HG03354 (cell line): ENCODE measurements around the gene AKT1S1.

Source experiments
- ATAC-seq: cut with Tn5 transposase; IDR thresholded peaks from one replicate; pipeline ENCODE4 v1.9.1; 2021; ENCODE audit warnings: mild to moderate bottlenecking; ENCODE audit not compliant: unreplicated experiment, poor library complexity, severe bottlenecking

AKT1S1 gene

DNA sequence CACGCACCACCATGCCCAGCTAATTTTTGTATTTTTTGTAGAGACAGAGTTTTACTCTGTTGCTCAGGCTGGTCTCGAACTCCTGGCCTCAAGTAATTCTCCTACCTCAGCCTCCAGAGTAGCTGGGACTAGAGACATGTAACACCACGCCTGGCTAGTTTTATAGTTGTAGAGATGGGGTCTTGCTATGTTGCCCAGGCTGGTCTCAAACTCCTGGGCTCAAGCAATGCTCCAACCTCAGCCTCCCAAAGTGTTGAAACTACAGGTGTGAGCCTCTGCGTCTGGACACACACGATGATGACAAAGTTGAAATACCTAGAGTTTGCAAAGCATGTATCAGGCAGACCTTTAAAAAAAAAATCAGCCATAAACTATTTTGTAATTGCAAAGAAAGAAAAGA, 30.7 kb downstream of the AKT1S1 start:
- no peak for ATAC-seq

DNA sequence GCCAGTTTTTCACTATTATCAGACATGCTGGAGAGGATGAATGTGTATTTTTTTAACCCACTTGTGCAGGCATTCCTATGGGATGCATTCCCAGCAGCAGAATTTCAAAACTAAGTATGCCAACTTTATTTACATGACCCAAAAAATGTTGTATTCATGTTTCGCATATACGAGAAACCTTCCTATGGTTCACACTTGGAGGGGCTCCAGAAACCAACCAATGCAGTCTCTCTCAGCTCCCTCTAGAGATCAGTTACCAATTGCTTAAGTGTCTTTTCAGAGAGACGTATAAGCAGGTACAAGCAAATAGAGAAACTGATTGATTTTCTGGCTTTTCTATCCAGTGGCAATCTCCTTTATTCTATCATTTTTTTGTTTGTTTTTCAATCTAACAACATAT, 31.7 kb downstream of the AKT1S1 start:
- ATAC-seq, result no peak

DNA sequence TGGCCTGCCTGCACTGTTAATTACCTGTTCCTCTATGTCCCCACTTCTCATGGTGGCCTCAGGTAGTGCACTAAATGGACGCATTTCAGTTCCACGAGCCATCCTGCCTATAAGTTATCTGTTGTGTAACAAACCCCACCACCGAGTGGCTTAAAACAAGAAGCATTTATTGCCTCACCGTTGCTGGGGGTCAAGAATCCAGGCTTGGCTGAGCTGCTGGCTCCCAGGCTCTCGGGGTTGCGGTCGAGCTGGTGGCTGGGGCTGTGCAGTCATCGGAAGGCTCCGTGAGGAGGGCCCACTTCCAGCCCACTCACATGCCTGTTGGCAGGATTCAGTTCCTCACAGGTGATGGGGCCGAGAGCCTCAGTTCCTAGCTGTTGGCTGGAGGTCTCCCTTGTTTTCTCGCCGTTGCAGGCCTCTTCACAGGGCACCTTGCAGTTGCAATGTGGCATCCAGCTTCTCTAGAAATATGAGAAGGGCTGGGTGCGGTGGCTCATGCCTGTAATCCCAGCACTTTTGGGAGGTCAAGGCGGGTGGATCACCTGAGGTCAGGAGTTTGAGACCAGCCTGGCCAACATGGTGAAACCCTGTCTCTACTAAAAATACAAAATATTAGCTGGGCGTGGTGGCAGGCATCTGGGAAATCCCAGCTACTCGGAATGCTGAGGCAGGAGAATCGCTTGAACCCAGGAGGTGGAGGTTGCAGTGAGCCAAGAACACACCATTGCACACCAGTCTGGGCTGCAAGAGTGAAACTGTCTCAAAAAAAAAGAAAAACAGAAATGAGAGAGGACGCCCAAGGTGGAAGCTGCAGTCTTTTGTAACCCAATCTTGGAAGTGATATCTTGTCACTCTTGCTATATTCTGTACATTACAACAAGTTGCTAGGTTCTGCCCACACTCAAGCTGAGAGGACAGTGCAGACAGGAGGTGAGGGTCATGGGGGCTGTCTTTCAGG, 32.7 kb downstream of the AKT1S1 start:
- no peak for ATAC-seq

DNA sequence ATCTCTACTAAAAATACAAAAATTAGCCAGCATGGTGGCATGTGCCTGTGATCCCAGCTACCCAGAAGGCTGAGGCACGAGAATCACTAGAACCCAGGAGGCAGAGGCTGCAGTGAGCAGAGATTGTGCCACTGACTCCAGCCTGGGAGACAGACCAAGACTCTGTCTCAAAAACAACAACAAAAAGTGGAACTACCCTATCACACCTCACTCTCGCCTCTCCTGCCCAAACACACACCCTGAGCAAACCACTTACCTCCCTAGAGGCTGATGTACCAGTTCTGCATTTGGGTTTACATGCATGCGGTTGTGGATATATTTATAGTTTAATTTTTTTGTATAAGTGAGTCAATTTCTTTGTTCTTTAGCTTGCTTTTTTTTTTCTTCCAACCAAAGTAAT, 33.9 kb downstream of the AKT1S1 start:
- ATAC-seq, result no peak

DNA sequence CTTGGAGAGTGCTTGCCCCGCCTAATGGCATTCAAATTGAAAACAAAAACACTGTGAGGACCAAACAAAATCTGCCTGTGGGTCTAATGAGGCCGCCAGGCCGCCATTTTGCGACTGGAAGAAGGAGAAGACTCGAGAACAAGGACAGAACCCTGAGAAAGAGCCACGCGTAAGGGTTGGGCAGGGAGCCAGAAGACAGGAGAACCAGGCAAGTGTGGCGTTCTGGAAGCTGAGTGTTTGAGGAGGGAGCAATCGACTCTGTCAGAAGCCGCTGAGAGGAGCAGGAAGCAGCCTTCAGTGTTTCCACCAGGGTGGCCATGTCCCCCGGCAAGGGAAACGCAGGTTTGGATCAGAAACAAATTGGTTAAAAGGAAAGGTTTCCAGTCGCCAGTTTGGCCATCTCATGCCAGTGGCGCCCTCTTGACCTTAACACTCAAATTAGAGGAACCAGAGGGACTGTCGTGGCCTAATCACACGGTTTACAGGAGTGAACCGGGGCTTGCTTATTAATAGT, 36.4 kb downstream of the AKT1S1 start:
- no peak for ATAC-seq

DNA sequence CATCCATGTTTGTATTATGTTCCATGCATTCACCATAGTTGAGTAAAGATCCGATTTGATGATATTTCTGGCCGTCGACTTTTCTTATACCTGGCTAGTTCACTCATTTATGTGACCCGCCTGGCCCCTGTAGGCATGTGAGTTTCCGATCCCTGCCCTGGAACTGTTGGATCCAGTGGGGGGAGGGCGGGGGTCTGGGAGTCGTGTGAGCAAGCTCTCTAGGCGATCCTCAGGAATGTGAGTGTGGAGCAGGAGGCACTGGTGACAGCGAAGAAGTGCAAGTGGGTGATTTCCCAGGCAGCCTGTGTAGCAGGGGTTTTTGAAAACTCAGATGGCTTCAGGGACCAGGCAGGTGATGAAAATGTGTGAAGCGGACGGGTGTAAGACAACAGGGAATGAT, 36.8 kb downstream of the AKT1S1 start:
- ATAC-seq, result no peak

DNA sequence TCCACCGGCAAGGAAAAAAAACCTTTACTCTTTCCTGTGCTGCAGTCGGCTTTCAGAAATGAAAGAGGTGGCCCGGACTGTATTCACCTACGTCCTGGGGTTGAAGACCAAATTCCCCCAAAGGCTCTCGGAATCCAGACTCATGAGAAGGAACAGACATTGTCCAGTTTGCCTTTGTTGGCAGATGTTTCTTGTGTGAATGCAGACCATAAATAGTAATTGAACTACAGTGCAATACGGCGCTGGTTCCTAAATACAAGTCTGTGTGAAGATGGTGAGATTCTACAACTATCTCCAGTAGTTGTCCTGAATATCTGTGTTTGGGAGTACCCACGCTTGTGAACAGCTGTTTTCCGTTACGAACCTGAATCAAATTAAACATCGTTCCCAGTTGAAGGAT, 37.4 kb downstream of the AKT1S1 start:
- no peak for ATAC-seq

DNA sequence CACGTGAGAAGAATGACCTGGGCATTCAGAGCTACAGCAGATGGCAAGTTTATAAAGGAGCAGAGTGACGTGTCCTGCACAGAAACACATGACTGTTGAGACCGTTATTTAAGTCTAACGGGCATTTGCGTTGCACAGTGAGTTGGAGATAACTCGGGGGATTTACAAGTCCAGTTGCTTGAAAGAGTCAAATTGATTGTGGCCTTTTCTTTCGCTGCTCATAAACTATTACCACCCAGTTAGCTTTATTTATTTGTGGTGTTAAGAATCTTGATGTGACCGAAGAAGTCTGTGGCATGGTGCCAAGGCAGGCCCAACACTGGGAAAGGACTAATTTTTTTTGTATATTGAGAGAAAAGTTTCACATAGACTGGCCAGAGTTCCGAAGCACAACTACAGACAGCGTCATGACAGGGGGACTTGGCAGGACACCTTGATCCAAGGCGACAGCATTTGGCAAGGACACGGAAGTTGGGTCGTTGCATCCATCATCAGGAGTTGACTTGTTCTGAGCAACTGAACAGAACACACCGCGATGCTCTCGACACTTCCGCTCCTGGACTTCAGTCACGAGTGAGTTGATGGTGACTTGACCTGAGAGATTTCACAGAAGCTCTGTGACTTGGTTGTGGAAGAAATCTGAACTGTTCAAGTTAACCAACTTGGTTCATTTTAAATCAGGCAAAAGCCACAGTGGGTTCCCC, 38.1 kb downstream of the AKT1S1 start:
- ATAC-seq, result no peak

DNA sequence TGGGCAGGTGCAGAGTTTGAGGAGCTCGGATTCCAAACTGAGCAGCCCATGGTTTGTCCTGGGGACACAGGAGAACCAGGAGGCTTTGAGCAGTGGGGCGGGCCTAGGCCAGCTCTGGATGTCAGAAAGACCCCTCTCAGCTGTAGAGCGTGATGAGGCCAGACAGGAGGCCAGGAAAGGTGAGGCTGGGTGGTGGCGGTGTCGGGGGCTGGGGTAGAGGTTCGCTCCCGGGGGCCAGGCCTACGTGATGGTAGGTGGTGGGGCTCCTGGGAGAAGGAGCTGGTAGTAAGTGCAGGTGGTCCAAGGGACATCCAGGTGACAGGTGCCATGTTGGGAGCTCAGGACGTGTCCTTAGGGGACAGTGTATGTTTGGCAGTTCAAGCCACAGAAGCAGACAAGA, 39.7 kb downstream of the AKT1S1 start:
- ATAC-seq, result no peak

DNA sequence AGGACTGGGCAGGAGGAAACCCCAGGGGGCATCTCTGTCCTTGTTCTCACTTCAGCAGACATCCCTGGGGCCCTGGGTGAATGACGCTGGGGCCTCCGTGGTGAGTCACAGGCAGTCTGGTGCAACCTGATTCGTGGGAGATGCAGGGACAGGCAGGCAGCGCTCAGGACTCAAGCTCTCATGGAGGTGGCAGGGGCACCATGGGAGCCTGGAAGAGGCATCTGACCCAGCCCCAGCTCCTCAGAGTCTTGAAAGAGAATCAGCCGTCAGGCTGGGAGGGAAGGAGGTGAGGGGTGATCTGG, 40.2 kb downstream of the AKT1S1 start:
- ATAC-seq, result no peak

DNA sequence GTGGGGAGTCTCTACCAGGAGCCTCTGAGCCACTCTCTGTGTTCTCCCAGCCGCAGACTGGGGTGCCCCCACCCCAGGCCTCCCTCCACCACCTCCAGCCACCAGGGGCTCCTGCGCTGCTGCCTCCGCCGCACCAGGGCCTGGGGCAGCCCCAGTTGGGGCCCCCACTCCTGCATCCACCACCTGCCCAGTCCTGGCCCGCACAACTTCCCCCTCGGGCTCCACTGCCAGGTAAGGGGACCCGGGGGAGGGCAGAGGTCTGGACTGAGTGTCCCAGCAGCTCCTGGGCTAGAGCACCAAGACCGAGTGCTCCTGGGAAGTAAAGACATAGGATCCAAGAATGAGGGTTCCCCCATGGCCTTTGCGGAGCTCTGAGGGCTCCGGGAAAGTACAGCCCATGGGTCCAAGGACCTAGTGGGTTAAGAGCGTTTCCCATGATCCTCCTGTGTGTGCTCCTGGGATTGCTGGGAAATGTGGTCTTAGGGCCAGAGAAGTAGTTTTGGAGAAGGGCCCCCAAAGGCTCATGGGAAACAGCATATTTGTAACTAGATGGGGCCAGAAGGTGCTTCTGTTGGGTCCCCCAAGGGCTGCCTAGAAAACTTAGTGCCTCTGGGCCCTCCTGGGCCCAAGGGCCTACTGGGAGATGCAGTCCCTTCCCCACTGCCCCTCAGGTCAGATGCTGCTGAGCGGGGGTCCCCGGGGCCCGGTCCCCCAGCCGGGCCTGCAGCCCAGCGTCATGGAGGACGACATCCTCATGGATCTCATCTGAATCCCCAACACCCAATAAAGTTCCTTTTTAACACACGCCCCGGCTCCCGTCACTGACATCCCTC, 40.8 kb downstream of the AKT1S1 start:
- no peak for ATAC-seq

DNA sequence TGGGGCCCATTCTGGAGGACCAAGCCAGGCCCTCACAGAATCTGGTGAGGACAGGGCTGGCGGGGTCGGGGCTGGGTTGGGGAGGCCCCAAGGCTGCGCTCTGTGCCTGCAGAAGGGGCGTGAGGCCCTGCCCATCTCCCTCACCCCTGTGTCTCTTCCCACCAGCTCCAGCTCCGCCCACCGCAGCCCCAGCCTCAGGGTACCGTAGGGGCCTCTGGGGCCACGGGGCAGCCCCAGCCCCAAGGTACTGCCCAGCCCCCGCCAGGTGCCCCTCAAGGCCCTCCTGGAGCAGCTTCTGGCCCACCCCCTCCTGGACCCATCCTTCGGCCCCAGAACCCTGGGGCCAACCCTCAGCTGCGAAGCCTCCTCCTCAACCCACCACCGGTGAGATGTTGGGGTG, 41.6 kb downstream of the AKT1S1 start:
- no peak for ATAC-seq

DNA sequence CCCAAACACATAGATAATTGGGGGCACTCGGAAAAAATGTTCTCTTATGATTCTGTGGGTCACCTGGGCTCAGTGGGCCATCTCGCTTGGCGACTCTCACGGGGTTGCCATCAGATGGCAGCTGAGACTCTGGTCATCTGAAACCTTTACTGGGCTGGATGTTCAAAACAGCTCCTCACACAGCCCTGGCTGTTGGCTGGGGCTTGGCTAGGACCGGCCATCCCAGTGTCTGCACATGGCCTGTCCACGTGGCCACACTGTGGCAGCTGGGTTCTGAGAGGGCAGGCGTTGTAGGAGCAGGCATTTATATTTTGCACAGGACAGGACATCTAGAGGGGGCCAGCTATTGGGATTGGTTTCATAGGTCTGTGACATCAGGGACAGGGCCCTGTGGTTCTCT, 43.6 kb downstream of the AKT1S1 start:
- no peak for ATAC-seq

DNA sequence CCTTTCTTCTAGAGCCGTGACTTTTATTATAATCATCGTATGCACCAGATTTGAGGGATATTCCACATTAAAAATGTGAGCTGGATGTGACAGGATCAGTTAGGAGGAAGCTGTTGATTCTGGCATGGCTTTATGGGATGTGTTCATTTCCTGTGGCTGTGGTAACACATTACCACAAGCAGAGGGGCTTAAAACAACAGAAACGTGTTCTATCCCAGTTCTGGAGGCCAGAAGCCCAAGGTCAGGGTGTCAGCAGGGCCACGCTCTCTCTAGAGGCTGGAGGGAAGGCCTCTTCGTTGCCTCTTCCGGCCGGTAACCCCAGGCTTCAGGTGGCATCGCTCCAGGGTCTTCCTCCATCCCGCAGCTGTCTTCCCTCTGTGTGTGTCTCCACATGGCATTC, 44.6 kb downstream of the AKT1S1 start:
- no peak for ATAC-seq

DNA sequence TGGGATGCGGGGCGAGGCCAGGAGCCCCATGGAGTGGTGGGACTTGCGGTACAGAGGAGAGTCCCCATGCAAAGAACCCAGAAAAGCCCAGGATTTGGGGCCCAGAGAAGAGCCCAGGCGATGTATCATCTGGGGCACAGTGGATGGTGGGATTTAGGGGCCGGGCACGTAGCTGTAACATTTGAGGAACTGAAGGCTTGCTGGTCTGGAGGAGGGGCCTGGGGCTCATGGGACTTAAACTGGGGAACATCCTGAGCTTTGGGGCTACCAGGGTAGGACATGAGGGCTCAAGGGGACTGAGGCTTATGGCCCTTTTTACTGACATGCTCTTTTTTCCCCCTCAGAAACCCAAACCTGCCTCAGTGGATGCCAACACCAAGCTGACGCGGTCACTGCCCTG, 45.6 kb downstream of the AKT1S1 start:
- ATAC-seq, result no peak

DNA sequence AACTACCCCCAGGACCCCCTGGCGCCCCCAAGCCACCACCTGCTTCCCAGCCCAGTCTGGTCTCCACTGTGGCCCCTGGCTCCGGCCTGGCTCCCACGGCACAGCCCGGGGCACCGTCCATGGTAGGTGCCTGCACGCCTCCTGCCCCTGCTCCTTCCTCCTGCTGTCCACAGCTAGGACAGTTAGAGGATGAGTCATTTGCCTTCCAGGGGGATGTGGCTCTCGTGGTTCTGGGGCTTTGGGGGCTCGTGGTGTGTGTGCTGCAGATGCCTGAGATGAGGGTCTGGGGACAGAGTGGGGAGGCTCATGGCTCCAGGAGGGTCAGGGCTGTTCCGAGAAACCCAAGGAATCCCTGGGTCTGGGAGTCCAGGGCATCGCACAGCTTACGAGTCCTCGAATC, 46.4 kb downstream of the AKT1S1 start:
- ATAC-seq, result no peak

DNA sequence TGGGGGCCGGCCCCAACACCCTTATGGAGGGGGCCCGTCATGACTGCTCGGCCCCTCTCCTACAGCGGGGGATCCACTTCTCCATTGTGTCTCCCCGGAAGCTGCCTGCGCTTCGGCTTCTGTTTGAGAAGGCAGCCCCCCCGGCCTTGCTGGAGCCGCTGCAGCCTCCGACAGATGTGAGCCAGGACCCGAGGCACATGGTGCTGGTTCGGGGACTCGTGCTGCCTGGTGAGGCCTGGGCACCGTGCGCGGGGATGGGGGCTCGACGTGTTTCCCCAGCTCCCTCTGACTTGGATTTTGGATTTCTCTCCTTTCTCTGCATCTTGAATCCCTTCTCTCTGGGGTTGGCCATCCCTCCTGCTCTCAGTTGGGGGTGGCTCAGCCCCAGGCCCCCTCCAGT, 47.4 kb downstream of the AKT1S1 start:
- no peak for ATAC-seq

DNA sequence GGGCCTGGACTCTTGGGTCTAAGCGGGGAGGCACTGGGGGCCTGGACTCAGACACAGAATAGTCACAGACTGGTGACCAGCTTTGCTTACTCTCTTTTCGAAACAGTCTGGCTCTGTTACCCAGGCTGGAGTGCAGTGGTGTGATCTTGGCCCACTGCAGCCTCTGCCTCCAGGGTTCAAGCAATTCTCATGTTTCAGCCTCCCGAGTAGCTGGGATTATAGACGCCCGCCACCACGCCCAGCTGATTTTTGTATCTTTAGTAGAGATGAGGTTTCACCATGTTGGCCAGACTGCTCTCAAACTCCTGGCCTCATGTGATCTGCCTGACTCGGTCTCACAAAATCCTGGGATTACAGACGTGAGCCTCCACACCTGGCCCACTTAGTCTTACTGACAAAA, 48.0 kb downstream of the AKT1S1 start:
- ATAC-seq, result no peak

DNA sequence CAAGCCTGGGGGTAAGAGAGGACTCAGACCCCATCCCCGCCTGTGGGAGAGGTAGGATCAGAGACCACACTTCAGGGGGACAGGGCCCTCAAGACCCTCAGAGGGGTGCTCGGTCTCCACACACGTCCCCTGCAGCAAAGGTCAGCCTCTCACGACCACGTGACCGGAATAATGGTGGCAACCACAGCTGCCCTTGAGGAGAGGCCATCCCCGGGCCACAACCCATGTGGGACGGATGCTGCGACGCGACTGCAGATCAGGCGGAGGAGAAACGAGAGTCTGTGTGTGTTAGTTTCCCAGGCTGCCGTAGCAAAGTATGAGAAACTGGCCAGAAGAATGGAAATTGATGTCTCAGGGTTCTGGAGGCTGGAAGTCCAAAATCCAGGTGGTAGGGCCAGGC, 50.1 kb downstream of the AKT1S1 start:
- no peak for ATAC-seq

DNA sequence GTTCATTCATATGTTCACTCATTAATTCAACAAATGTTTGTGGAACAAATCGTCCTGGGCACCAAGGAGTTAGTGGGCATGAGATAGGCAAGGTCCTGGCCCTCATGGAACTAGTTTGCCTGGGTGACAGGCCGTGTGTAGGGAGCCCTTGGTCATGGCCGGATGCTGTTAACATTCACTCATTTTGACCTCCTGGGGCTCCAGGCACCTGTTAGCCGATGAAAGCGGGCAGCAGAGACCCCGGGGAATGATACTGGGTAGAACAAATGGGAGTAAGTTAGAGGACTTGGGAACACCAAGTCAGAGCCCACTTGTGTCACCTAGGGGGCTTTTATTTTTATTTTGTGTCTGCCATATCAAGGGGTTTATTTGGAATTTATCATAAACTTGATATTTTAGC, 52.5 kb downstream of the AKT1S1 start:
- ATAC-seq, result no peak
